Liver (tissue), 9 donors: ENCODE measurements around the gene PSMG4. TPM values are rescaled to one million over a fixed set of nuclear protein-coding genes. Genes with fewer than 3 reads are reported as not detected.

Experiments
- DNase-seq: peaks from one replicate; pipeline ENCODE4 v3.0.0-alpha.2; 2017; ENCODE audit warnings: low spot score
- H3K27ac ChIP-seq, 2 donors: one replicate each; pipeline ENCODE4 v1.7.0; 2013; ENCODE audit warnings: inconsistent platforms in 2 of 2, low read length in 2 of 2, control low read depth in 1 of 2, low read depth in 1 of 2, mild to moderate bottlenecking in 1 of 2
- H3K27me3 ChIP-seq, 4 donors: one replicate each; pipeline versions ENCODE4 v1.6.1 to v1.7.0; 2013; ENCODE audit warnings: low read length in 3 of 4, inconsistent platforms in 1 of 4, mild to moderate bottlenecking in 1 of 4, moderate library complexity in 1 of 4; ENCODE audit not compliant: control insufficient read depth in 4 of 4, insufficient read depth in 4 of 4
- H3K36me3 ChIP-seq, 4 donors: one replicate each; pipeline versions ENCODE4 v1.6.1 to v1.7.0; 2013; ENCODE audit warnings: low read length in 3 of 4, mild to moderate bottlenecking in 3 of 4, low read depth in 1 of 4, moderate library complexity in 1 of 4; ENCODE audit not compliant: control insufficient read depth in 4 of 4, insufficient read depth in 3 of 4
- H3K4me1 ChIP-seq, 4 donors: one replicate each; pipeline versions ENCODE4 v1.6.1 to v1.7.0; 2013; ENCODE audit warnings: low read length in 3 of 4, mild to moderate bottlenecking in 3 of 4, moderate library complexity in 1 of 4; ENCODE audit not compliant: control insufficient read depth in 4 of 4, insufficient read depth in 4 of 4
- H3K4me3 ChIP-seq, 3 donors: one replicate each; pipeline versions ENCODE4 v1.6.1 to v1.7.0; 2013; ENCODE audit warnings: low read length in 3 of 3, control low read depth in 1 of 3, low read depth in 1 of 3, mild to moderate bottlenecking in 1 of 3
- H3K9ac ChIP-seq, 2 donors: one replicate each; pipeline ENCODE4 v1.7.0; 2013; ENCODE audit warnings: low read length in 2 of 2, mild to moderate bottlenecking in 2 of 2, moderate library complexity in 2 of 2, control low read depth in 1 of 2, low read depth in 1 of 2
- H3K9me3 ChIP-seq, 4 donors: one replicate each; pipeline versions ENCODE4 v1.6.1 to v1.7.0; 2013; ENCODE audit warnings: low read length in 3 of 4; ENCODE audit not compliant: control insufficient read depth in 4 of 4
- CTCF ChIP-seq: fragments of 150-350 bp; IDR thresholded peaks from 2 replicates; pipeline ENCODE4 v1.5.1; 2017; ENCODE audit warnings: improper control_type of control experiment, low read depth, low read length; ENCODE audit not compliant: missing input control
- EGR1 ChIP-seq, 2 donors: IDR thresholded peaks; 2 replicates each; pipeline ENCODE4 v1.6.1; 2016 to 2018; ENCODE audit warnings: antibody characterized with exemption in 2 of 2, low read depth in 2 of 2
- FOXA1 ChIP-seq: IDR thresholded peaks from 2 replicates; pipeline ENCODE4 v1.6.1; 2016; ENCODE audit warnings: antibody characterized with exemption
- FOXA2 ChIP-seq: IDR thresholded peaks from 2 replicates; pipeline ENCODE4 v1.6.1; 2016; ENCODE audit warnings: antibody characterized with exemption
- GABPA ChIP-seq, 2 donors: IDR thresholded peaks in 1 of 2; conservative IDR thresholded peaks in 1 of 2; 2 replicates each; pipeline ENCODE4 v1.6.1; 2016; ENCODE audit warnings: antibody characterized with exemption in 2 of 2, mild to moderate bottlenecking in 1 of 2, moderate library complexity in 1 of 2
- HNF4G ChIP-seq: IDR thresholded peaks from 2 replicates; pipeline ENCODE4 v1.6.1; 2016; ENCODE audit warnings: antibody characterized with exemption
- JUND ChIP-seq, 2 donors: IDR thresholded peaks; 2 replicates each; pipeline ENCODE4 v1.6.1; 2016; ENCODE audit warnings: antibody characterized with exemption in 2 of 2
- NR2F2 ChIP-seq: IDR thresholded peaks from 2 replicates; pipeline ENCODE4 v1.6.1; 2016; ENCODE audit warnings: antibody characterized with exemption
- RAD21 ChIP-seq, 2 donors: IDR thresholded peaks; 2 replicates each; pipeline ENCODE4 v1.6.1; 2016; ENCODE audit warnings: antibody characterized with exemption in 2 of 2, mild to moderate bottlenecking in 2 of 2
- REST ChIP-seq: IDR thresholded peaks from 2 replicates; pipeline ENCODE4 v1.6.1; 2016; ENCODE audit warnings: antibody characterized with exemption, mild to moderate bottlenecking
- SP1 ChIP-seq: IDR thresholded peaks from 2 replicates; pipeline ENCODE4 v1.6.1; 2018; ENCODE audit warnings: antibody characterized with exemption, mild to moderate bottlenecking
- YY1 ChIP-seq: IDR thresholded peaks from 2 replicates; pipeline ENCODE4 v1.6.1; 2016; ENCODE audit warnings: antibody characterized with exemption, mild to moderate bottlenecking
- WGBS: extraction: QIAGEN DNeasy Blood & Tissue Kit; methylation state at CpG from one replicate; pipeline ENCODE4 v1.1.7; 2013; 5-methylcytosine and 5-hydroxymethylcytosine counted together
- polyA plus RNA-seq, 2 donors: library from polyadenylated mRNA; stranded (reverse) in 1 of 2; unstranded in 1 of 2; fragments of 200-250 nt in 1 of 2; fragments of >200 nt in 1 of 2; fragmentation: Nextera tagmentation in 1 of 2; extraction: Ambion mirVana in 1 of 2; gene quantifications; one replicate each; pipeline versions ENCODE4 v1.2.1 to v1.2.3, GENCODE V29; 2013 to 2015
- total RNA-seq, 2 donors: library from RNA; depleted of rRNA; stranded (reverse); fragments of >200 nt; gene quantifications; one replicate each; pipeline ENCODE4 v1.2.3, GENCODE V29; 2014
- TF ChIP-seq, protein P1 (sequence below): IDR thresholded peaks from 2 replicates; pipeline ENCODE4 v1.6.1; 2016; ENCODE audit warnings: antibody characterized with exemption
- TF ChIP-seq, protein P2 (sequence below): IDR thresholded peaks from 2 replicates; pipeline ENCODE4 v1.6.1; 2016; ENCODE audit warnings: antibody characterized with exemption
- TF ChIP-seq, protein P3 (sequence below): IDR thresholded peaks from 2 replicates; pipeline ENCODE4 v1.6.1; 2016; ENCODE audit warnings: antibody characterized with exemption
- donor health status: healthy.
- donor health status: healthy.
- donor health status: healthy.
- donor health status: healthy.
- donor health status: healthy.

Gene PSMG4
- total and polyA plus RNA-seq, 4 donors: 10.7 to 28.5 (median 15.1) TPM

DNA sequence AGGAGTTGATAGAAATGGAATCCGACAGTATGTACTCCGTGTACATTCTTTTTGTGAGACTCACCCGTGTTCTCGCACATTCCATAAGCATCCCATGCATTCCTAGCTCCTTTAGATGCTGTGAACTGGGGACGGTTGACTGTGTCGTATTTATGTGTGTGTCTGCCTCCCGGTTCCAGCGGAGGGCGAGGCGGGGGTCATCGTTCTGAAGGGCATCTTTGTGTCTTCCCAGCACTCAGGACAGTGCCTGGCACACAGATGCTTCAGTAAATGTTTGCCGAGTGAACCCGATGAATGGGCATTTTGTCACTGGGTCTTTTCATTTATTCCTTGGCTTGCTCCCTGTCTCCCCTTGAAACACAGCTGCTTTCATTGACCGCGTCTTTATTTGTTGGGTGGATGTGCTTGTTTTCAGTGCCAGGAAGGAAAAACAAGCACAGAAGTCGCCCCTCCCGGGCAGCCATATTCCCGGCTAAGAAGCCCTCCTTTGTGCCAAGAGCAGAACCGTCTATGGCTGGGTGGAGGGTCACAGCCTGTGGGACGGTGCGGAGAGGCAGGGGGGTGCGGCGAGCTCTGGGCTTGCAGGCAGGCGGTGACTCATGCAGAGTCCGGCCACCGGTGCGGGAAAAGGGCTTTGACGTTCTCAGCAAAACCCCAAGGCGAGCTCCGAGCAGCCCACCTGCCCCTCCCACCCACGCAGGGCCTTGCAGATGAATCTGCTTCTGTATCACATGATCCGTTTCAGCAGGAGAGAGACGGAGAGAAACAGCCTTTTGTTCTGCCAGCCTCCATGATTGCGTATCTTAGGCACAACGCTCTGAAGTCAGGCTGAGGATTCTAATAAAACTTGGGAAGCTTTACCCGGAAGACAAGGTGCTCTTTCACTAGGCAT is 11.2 kb upstream of the PSMG4 start:
- H3K27ac ChIP-seq: no peak overlapping the region
- peaks cover 0 to 6% (median 0%) of the 10 kb centered on the region in 4 donors for H3K9me3 ChIP-seq
- H3K4me1 ChIP-seq: peaks cover 2 to 9% (median 7%) of the 10 kb centered on the region in 4 donors
- TF ChIP-seq REST (no peak), NR2F2 (no peak), JUND (IDR thresholded peaks at IDR 0.05) (no peak), RAD21 (IDR thresholded peaks at IDR 0.05) (no peak), GABPA (IDR thresholded peaks at IDR 0.05 in 1 of 2, conservative IDR thresholded peaks at IDR 0.05 in 1 of 2) (no peak), SP1 (no peak), FOXA1 (no peak), FOXA2 (no peak), HNF4G (no peak), CTCF (no peak), EGR1 (IDR thresholded peaks at IDR 0.05; ENCODE audit: low read depth in 2 of 2) (no peak), YY1 (no peak)
- TF ChIP-seq, protein P1, sequence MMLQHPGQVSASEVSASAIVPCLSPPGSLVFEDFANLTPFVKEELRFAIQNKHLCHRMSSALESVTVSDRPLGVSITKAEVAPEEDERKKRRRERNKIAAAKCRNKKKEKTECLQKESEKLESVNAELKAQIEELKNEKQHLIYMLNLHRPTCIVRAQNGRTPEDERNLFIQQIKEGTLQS: no peak
- TF ChIP-seq, protein P2, sequence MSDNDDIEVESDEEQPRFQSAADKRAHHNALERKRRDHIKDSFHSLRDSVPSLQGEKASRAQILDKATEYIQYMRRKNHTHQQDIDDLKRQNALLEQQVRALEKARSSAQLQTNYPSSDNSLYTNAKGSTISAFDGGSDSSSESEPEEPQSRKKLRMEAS: no peak
- TF ChIP-seq, protein P3, sequence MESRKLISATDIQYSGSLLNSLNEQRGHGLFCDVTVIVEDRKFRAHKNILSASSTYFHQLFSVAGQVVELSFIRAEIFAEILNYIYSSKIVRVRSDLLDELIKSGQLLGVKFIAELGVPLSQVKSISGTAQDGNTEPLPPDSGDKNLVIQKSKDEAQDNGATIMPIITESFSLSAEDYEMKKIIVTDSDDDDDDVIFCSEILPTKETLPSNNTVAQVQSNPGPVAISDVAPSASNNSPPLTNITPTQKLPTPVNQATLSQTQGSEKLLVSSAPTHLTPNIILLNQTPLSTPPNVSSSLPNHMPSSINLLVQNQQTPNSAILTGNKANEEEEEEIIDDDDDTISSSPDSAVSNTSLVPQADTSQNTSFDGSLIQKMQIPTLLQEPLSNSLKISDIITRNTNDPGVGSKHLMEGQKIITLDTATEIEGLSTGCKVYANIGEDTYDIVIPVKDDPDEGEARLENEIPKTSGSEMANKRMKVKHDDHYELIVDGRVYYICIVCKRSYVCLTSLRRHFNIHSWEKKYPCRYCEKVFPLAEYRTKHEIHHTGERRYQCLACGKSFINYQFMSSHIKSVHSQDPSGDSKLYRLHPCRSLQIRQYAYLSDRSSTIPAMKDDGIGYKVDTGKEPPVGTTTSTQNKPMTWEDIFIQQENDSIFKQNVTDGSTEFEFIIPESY: no peak
- DNase-seq: no peak
- no peak overlapping the region for H3K4me3 ChIP-seq
- H3K27me3 ChIP-seq: no peaks in the 10 kb centered on the region
- no peaks in the 10 kb centered on the region for H3K36me3 ChIP-seq
- 67% methylated on average over 36 of the region's 36 CpGs for WGBS
- no peak overlapping the region for H3K9ac ChIP-seq
